HepG2 (cell line): ENCODE results near the gene MAP3K20. TPM values are rescaled to one million over a fixed set of nuclear protein-coding genes. Genes with fewer than 3 reads are reported as not detected.

Experiments used
- ARID3A ChIP-seq: IDR thresholded peaks from 2 replicates; pipeline ENCODE4 v1.6.1; 2012; ENCODE audit warnings: low read depth, low read length, improper control_type of control experiment
- CTCF ChIP-seq: sonication (generic); formaldehyde crosslinking; IDR thresholded peaks from 2 replicates; pipeline ENCODE4 v1.5.0; 2020; ENCODE audit warnings: mild to moderate bottlenecking, missing genetic modification reagents, moderate library complexity
- KDM1A ChIP-seq: IDR thresholded peaks from 2 replicates; pipeline ENCODE4 v1.6.1; 2016; ENCODE audit warnings: missing compliant biosample characterization
- MBD4 ChIP-seq: IDR thresholded peaks from 2 replicates; pipeline ENCODE4 v1.6.1; 2012; ENCODE audit warnings: low read length, inconsistent platforms, borderline replicate concordance
- MED13 ChIP-seq: sonication (generic); formaldehyde crosslinking; IDR thresholded peaks from 2 replicates; pipeline ENCODE4 v1.5.0; 2020; ENCODE audit warnings: missing genetic modification reagents
- NFE2 ChIP-seq: sonication (generic); formaldehyde crosslinking; IDR thresholded peaks from 2 replicates; pipeline ENCODE4 v1.4.0; 2020; ENCODE audit warnings: missing genetic modification reagents
- NFE2L2 ChIP-seq: fragments of 150-350 bp; IDR thresholded peaks from 2 replicates; pipeline ENCODE4 v1.6.1; 2014; ENCODE audit warnings: low read length
- SMAD3 ChIP-seq: sonication (generic); formaldehyde crosslinking; IDR thresholded peaks from 2 replicates; pipeline ENCODE4 v1.4.0; 2020; ENCODE audit warnings: missing genetic modification reagents
- SPEN ChIP-seq: sonication (generic); formaldehyde crosslinking; IDR thresholded peaks from 2 replicates; pipeline ENCODE4 v1.5.1; 2020; ENCODE audit warnings: low read depth, mild to moderate bottlenecking, missing genetic modification reagents
- TGIF2 ChIP-seq: IDR thresholded peaks from 2 replicates; pipeline ENCODE4 v1.6.1; 2016; ENCODE audit warnings: control low read depth, missing compliant biosample characterization
- ZNF253 ChIP-seq: sonication (generic); formaldehyde crosslinking; IDR thresholded peaks from 2 replicates; pipeline ENCODE4 v1.8.0; 2022; ENCODE audit warnings: mild to moderate bottlenecking, missing genetic modification reagents, borderline replicate concordance
- ZNF282 ChIP-seq: fragments of 450-650 bp; IDR thresholded peaks from 2 replicates; pipeline ENCODE4 v1.6.1; 2018; ENCODE audit not compliant: partially characterized antibody
- ZNF326 ChIP-seq: sonication (generic); formaldehyde crosslinking; IDR thresholded peaks from 2 replicates; pipeline ENCODE4 v1.4.0; 2020; ENCODE audit warnings: missing genetic modification reagents, borderline replicate concordance
- ZNF614 ChIP-seq: IDR thresholded peaks from 2 replicates; pipeline ENCODE4 v1.6.1; 2018; ENCODE audit warnings: missing biosample characterization, missing genetic modification reagents, inconsistent platforms, borderline replicate concordance
- ZNF850 ChIP-seq: sonication (generic); formaldehyde crosslinking; conservative IDR thresholded peaks from 2 replicates; pipeline ENCODE4 v1.9.0; 2021; ENCODE audit warnings: mild to moderate bottlenecking, missing genetic modification reagents
- ZNF883 ChIP-seq: sonication (generic); formaldehyde crosslinking; IDR thresholded peaks from 2 replicates; pipeline ENCODE4 v1.5.1; 2020; ENCODE audit warnings: mild to moderate bottlenecking, missing genetic modification reagents; ENCODE audit errors: not compliant biosample characterization
- polyA plus RNA-seq, 8 experiments: library from polyadenylated mRNA; depleted of rRNA in 3 of 8; stranded (reverse) in 7 of 8; unstranded in 1 of 8; fragments of >200 nt; fragmentation: Illumina TruSeq in 4 of 8; extraction: Trizol in 4 of 8; gene quantifications; 2 replicates each; pipeline versions ENCODE4 v1.2.1 to v1.2.3, GENCODE V29; 2011 to 2016; ENCODE audit warnings: low read depth in 4 of 8, missing spikeins in 1 of 8, mixed read lengths in 1 of 8; ENCODE audit not compliant: insufficient read depth in 1 of 8
- total RNA-seq, 5 experiments: library from RNA; depleted of rRNA; stranded (reverse); fragments of >200 nt; fragmentation: Illumina TruSeq; extraction: Trizol; gene quantifications; 2 replicates each; pipeline ENCODE4 v1.2.3, GENCODE V29; 2016; ENCODE audit warnings: low read depth in 1 of 5
- TF ChIP-seq, protein P1 (sequence below): IDR thresholded peaks from 2 replicates; pipeline ENCODE4 v1.6.1; 2016; ENCODE audit warnings: low read depth, control low read depth
- TF ChIP-seq, protein P2 (sequence below): sonication (generic); formaldehyde crosslinking; IDR thresholded peaks from 2 replicates; pipeline ENCODE4 v1.8.1; 2023; ENCODE audit warnings: mild to moderate bottlenecking, missing genetic modification reagents, borderline replicate concordance
- TF ChIP-seq, protein P3 (sequence below): sonication (generic); formaldehyde crosslinking; IDR thresholded peaks from 2 replicates; pipeline ENCODE4 v1.8.0; 2022; ENCODE audit warnings: missing genetic modification reagents, mild to moderate bottlenecking, moderate library complexity, borderline replicate concordance
- TF ChIP-seq, protein P4 (sequence below): sonication (generic); formaldehyde crosslinking; IDR thresholded peaks from 2 replicates; pipeline ENCODE4 v1.8.0; 2022; ENCODE audit warnings: mild to moderate bottlenecking, missing genetic modification reagents, borderline replicate concordance

The MAP3K20 gene
- total and polyA plus RNA-seq, 2 of the 13 experiments (the other 11 are each of a cell fraction or from before 2014, with no cell fraction given) = 5.2 to 13.5 TPM

DNA sequence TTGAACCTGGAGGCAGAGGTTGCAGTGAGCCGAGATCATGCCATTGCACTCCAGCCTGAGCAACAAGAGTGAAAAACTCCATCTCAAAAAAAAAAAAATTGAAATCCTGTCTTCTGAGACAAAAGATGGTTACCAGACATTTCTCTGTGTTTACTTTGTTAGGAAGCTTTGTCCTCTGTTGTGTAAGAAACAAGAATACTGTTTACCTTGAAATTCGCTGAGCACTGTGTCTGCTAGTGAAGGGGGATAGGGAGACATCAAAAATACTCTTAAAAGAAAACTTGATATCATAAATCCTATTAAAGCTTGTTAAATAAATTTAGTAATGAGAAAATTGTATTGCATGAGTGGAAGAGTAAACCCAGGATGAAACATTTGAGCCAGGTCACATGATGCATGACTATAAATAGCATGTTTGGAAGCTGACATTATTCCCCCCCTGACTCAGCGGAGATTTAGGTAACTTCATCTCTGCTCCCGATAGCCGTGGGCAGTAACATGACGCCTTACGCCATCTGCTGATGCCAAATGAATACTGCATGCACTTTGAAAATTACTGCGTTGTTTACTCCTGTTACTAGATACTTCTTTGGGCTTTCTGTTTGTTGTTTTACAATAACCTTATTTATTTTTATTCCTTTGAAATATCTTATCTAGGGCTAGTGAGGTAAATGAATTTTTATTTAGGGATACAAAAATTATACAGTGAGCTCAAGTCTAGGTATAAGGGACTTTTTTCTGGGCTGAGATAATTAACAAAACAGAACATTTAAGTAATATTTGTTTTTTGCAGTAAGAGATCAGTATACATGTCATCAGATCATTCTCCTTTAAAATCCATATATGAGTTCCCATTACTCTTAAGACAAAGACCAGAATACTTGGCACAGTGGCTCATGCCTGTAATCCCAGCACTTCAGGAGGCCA lies 134.9 kb downstream of the MAP3K20 start (continued):
- peak; percentile 16; the same call in 1 of the 2 replicates for TF ChIP-seq NFE2L2
- peak; percentile 63; the same call in 1 of the 2 replicates for TF ChIP-seq ARID3A
- no peak for TF ChIP-seq ZNF326 (CRISPR knock-in tag)
- TF ChIP-seq SMAD3 = 0 out of 2 replicates have a peak, but pooled peaks have one; percentile 47
- TF ChIP-seq, protein P1, sequence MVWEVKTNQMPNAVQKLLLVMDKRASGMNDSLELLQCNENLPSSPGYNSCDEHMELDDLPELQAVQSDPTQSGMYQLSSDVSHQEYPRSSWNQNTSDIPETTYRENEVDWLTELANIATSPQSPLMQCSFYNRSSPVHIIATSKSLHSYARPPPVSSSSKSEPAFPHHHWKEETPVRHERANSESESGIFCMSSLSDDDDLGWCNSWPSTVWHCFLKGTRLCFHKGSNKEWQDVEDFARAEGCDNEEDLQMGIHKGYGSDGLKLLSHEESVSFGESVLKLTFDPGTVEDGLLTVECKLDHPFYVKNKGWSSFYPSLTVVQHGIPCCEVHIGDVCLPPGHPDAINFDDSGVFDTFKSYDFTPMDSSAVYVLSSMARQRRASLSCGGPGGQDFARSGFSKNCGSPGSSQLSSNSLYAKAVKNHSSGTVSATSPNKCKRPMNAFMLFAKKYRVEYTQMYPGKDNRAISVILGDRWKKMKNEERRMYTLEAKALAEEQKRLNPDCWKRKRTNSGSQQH (CRISPR knock-in tag) = 0 out of 2 replicates have a peak, but pooled peaks have one; percentile 67
- no peak for TF ChIP-seq ZNF850 (CRISPR knock-in tag)
- TF ChIP-seq, protein P2, sequence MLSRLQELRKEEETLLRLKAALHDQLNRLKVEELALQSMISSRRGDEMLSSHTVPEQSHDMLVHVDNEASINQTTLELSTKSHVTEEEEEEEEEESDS = no peak
- TF ChIP-seq, protein P3, sequence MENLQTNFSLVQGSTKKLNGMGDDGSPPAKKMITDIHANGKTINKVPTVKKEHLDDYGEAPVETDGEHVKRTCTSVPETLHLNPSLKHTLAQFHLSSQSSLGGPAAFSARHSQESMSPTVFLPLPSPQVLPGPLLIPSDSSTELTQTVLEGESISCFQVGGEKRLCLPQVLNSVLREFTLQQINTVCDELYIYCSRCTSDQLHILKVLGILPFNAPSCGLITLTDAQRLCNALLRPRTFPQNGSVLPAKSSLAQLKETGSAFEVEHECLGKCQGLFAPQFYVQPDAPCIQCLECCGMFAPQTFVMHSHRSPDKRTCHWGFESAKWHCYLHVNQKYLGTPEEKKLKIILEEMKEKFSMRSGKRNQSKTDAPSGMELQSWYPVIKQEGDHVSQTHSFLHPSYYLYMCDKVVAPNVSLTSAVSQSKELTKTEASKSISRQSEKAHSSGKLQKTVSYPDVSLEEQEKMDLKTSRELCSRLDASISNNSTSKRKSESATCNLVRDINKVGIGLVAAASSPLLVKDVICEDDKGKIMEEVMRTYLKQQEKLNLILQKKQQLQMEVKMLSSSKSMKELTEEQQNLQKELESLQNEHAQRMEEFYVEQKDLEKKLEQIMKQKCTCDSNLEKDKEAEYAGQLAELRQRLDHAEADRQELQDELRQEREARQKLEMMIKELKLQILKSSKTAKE = no peak
- no peak for TF ChIP-seq ZNF282
- TF ChIP-seq MED13 (CRISPR knock-in tag) = no peak
- no peak for TF ChIP-seq SPEN
- TF ChIP-seq CTCF (CRISPR knock-in tag) = peak; percentile 91
- TF ChIP-seq TGIF2 = peak; percentile 78; the same call in 1 of the 2 replicates
- TF ChIP-seq MBD4 = no peak
- TF ChIP-seq KDM1A = no peak
- TF ChIP-seq, protein P4, sequence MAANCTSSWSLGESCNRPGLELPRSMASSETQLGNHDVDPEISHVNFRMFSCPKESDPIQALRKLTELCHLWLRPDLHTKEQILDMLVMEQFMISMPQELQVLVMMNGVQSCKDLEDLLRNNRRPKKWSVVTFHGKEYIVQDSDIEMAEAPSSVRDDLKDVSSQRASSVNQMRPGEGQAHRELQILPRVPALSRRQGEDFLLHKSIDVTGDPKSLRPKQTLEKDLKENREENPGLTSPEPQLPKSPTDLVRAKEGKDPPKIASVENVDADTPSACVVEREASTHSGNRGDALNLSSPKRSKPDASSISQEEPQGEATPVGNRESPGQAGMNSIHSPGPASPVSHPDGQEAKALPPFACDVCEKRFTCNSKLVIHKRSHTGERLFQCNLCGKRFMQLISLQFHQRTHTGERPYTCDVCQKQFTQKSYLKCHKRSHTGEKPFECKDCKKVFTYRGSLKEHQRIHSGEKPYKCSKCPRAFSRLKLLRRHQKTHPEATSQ = no peak
- TF ChIP-seq ZNF883 = no peak
- no peak for TF ChIP-seq ZNF253
- TF ChIP-seq ZNF614 (CRISPR knock-in tag) = no peak
- no peak for TF ChIP-seq NFE2
